ENCODE data around the gene PSMB5.
"Not testable (repeated sequence)": the region's sequence is repeated elsewhere in the genome, so short reads cannot be mapped to it uniquely, and the experiment has no call there.

Gene PSMB5

GRCh38 chr14:23015618-23016017 lies 19.1 kb downstream of the PSMB5 start:
- DNase-seq (ENCODE audit: low spot score): no peak

GRCh38 chr14:23013749-23014054 lies 21.0 kb downstream of the PSMB5 start:
- DNase-seq (ENCODE audit: low spot score): not testable (repeated sequence)

- no peak for DNase-seq (ENCODE audit: low spot score)
These were observed 21.5 kb downstream of the PSMB5 start for GRCh38 chr14:23013054-23013748.

DNA sequence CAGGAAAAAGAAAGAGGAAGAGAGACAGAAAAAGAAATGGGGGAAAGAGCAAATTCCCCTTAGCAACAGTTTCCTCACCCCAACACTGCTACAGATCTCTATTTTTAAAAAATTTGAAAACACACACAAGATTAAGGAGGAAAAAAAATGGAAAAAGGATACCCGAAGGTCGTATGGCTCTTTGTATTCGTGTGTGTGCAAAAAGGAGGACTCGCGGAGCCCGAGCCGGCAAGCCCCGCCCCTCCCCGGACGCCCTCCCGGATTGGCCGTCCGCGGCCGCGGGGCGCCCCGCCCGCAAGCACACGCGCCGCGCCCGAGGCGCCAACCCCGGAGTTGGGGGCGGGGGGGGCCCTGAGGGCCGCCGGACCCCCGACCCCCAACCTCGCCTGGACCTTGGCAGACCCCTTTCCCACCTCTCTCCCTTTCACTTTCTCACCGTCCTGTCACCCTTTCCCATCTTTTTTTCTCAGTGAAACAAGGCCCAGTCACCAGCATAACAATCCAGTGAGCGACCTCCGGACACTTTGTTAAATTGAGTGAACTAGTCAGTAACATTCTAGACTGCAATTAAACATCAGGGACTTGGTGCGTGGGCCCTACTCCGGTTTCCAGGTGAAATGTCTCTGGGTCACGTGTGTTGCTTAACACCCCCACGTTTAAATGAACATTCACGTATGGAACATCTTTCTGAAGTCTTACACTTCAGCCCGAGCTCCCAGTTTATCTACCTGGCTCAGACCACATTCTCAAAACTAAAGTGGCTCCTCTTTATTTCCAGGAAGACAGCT lies 24.6 kb downstream of the PSMB5 start, which contains the start of gene C14orf93:
C14orf93 (minus strand) TSS at position 205 of the 788 bp plus-strand sequence. CDS start 11,120 bp downstream, outside the sequence.
- DNase-seq (ENCODE audit: low spot score): peak; percentile 85

GRCh38 chr14:23009483-23009938 lies 25.2 kb downstream of the PSMB5 start:
- no peak for DNase-seq (ENCODE audit: low spot score)

- no peak for DNase-seq (ENCODE audit: low spot score)
These were observed 25.9 kb downstream of the PSMB5 start for GRCh38 chr14:23008831-23009230.

DNA sequence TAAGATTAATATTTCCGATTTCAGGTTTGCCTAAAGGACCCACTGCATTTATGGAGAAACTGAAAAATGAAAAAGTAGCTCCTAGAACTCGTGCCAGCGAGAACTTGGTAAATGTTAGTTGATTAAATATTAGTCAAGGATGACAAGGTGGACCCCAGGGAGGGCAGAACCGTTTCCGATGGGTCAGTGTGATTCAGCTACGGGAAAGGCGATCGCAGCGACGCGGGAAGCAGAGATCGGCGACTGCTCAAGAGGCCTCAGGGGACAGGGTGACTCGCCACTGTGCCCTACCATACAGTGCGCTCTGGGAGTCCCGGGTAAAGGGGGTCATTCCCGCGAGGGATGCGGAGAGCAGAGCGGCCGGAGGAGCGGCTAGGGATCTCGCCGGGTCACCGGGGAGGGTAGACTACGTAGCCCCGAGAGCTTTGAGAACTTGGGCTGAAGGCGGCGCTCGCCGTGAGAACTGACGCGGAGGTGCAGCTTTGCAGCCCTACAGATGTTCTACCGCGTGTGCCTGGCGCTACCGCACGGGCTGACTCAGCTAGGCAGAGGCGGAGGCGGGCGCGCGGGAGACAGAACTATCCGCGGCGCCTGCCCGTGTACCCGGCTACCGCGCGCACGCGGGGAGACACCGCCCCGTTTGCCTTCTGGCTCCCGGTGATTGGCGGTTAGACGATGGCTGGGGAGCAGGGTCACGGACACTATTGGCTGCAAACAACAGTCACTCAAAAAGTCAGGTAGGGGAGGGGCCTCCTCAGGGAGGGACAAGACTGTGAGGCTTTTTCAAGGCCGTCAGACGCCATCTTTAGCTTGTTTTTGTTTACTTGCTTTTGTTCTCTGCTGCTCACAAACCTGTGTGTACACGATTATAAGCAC lies 27.9 kb downstream of the PSMB5 start:
- DNase-seq (ENCODE audit: low spot score): peak; percentile 95

GRCh38 chr14:23006188-23006534 lies 28.5 kb downstream of the PSMB5 start:
- no peak for DNase-seq (ENCODE audit: low spot score)

DNA sequence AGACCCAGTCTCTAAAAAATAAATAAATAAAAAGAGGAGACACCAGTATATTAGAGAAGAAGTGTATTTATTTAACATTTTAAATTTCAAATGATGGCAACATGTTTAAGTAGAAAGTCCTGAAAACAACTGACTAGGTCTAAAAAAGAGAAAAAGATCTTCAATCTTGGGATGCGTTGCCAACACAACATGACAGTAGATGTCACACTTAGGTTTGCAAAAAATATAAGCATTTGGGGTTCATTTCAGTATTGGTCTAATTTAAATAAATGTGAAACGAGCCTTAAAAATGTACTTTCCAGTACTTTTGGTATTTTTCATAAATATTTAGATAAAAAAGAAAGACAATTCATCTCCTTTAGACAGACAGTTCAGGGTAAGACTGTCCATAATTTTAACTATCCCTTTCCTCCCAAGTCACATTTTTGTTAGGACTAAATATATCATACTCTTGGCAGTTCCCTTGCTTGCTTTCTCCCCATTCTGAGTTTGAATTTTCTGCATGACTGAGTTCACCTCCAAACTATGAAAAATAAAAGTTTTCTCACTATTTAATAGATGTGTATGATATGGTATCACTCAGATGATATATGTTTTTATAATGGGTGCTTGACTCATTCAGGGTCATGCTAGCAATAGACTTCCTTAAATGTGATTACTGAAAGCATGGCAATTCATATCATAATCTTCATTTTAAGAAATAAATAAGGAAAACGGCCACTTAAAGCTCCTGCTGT lies 29.1 kb downstream of the PSMB5 start:
- no peak for DNase-seq (ENCODE audit: low spot score)

- DNase-seq (ENCODE audit: low spot score): not testable (repeated sequence)
These were observed 30.4 kb downstream of the PSMB5 start for GRCh38 chr14:23004274-23004673.

DNA sequence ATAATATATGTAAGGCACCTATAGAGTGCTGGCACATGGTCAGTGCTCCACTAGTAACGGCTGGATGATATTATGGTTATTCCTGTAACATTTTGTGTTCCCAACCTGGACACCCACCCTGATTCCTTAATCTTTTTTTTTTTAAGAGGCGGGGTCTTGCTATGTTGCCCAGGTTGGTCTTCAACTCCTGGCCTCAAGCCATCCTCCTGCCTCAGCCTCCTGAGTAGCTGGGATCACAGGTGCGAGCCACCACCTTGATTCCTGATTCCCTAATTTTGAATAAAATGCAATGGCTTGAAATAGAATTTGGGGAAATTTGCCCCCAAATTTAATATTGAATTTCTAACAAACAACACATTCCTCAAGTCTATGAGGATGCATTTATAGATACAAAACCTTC lies 32.1 kb downstream of the PSMB5 start:
- no peak for DNase-seq (ENCODE audit: low spot score)

DNA sequence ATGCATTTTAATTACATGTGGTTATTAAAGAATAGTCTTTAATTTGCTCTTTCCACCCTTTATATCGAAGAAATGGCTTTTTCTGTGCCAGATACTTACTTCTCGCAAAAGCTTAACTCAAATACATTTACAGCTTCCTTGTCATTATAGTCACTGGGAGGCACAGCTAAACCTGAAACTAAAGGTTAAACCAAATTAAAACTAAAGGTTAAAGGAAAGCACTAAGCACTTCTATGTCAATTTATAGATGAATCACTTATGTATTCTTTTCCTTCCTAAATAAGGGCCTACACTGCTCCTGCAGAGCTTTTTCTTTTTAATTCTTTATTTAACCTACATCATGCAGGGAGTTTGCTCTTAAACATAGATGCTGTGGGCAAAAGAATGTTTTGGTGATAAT lies 33.8 kb downstream of the PSMB5 start:
- no peak for DNase-seq (ENCODE audit: low spot score)

DNA sequence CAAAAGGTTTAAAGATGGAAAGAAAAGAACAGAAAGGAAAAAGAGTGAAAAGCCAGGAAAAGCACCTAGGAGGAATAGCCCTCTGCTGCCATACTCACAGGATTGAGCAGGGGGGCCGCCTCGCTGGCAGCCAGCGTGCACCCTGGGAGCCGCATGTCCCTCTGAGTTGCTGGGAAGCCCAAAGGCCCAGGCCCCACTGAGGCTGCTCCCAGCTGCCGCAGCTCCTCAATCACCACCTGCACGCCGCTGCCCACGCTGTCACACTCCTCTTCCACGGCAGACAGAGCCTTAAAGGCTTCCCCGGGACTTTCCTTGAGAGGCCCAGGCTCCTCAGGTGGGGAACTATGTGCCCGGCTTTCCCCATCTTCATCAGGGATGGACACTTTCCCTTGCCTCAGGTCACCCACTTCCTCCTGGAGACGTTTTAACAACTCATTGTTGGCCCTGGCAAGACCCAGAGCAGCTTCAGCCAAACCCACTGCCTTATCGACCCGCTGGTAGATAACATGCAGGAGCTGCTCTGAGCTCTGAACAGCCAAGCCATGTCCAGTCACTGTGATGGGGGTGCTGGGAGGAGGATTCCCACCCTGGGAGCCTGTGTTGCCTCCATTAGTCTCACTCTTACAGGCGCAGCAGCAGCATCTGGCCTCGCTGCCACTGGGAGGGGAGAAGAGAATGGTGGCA lies 36.2 kb downstream of the PSMB5 start:
- no peak for DNase-seq (ENCODE audit: low spot score)

- DNase-seq (ENCODE audit: low spot score): no peak
These were observed 36.9 kb downstream of the PSMB5 start for GRCh38 chr14:22997676-22998323.

DNA sequence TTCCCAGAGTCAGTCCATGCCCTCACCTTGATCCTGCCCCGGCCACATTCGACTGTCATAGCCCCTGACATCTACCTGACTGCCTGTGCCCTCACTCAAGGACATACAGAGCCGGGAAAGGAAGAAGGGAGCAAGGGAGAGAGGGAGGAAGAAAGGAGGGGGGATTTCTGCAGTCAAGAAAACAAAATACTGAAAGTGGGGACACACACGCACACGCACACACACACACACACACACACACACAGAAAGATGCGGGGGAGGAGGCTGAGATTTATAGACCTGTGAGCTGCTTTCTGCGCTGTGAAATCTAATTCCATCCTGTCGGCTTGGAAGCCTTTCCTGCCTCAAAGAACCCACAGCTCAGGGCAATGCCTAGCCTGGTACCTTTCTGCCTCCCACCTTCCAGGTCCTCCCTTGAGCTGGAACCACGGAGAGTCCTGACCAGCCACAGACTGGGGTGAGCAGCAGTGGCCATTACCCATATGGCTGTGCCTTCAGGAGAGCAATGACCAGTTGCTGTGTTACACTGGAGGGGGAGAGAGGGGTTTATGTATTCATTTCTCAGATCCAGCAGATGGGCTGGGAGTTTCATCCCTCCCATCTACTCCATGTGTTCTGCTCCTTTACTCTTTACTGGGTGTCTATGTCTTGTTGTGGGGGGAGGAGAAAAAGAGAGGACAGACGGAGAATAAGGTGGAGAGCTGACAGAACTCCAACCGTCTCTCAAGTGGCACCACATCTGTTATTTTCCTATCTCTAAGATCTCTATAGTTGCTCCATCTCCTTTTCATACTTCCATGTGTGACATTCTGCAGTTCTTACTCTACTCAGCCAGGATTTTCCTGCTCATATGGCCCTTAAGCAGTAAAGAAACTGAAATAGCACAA lies 37.7 kb downstream of the PSMB5 start:
- DNase-seq (ENCODE audit: low spot score): no peak

GRCh38 chr14:22995889-22996625 lies 38.6 kb downstream of the PSMB5 start:
- no peak for DNase-seq (ENCODE audit: low spot score)

DNA sequence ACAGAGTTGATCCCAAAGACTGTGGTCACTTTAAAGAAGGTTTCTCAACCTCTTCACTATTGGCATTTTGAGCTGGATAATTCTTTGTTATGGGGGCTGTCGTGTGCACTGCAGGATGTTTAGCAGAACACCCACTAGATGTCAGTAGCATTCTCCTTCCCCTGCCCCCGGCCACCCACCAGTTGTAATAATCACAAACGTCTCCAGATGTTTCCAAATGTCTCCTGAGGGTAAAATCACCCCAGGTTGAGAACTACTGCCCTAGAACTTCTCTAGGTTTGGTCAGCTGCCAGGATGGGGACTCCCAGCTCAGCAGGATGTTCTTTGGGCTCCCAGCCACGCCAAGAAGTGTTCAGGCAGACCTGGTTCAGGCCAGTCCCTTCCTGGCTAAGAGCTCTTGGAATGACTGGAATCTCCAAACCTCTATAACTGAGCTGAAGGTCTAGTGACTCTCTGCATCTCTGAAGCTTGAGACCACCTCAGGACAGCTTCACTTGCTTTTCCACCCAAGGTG lies 39.9 kb downstream of the PSMB5 start:
- no peak for DNase-seq (ENCODE audit: low spot score)

DNA sequence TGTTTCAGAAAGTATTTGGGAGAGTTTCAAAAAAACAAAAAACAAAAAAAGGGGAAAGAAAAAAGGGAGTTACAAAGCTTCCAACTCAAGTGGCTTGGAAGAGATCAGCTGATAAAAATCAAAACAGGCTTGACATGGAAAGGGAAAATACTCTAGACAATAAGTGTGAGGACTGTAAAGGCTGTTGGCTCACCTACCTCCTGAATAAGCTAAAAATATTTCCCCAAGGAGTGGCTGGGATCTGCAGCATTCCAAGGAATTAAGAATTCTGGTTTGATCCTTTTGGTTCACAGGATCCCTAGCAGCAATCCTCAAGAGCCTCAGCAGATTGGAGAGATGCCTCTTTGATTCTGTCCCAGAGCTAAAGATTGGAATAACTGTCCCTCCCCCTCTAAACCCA lies 41.2 kb downstream of the PSMB5 start:
- DNase-seq (ENCODE audit: low spot score): no peak

DNA sequence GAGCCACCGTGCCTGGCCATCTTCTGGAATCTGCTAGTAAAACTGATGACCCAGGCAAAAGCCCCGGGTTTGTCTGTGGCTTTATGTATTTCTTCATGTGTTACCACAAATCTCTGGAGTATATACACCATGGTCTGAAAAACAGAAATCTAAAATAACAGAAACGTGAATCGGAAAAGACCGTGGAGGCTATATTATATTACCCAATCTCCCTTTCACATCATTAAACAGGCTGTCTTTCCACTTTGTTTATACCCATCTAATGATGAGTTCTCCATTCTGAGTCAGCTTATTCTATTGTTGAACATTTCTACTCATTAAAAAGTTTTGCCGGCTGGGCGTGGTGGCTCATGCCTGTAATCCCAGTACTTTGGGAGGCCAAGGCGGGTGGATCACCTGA lies 42.8 kb downstream of the PSMB5 start:
- DNase-seq (ENCODE audit: low spot score): no peak
